OCI-M2 (cell line): ENCODE measurements around the gene AIFM3.

Experiments used
- DNase-seq: peaks from one replicate; lab custom pipeline; 2025; ENCODE audit not compliant: unreplicated experiment; lab: John Stamatoyannopoulos, UW

Gene AIFM3

GRCh38 chr22:21022955-21023614, 56.0 kb downstream of the AIFM3 start:
- no peak for DNase-seq

GRCh38 chr22:21025266-21025665, 58.2 kb downstream of the AIFM3 start:
- DNase-seq: no peak

- no peak for DNase-seq
Observed at GRCh38 chr22:21025763-21026755, 59.0 kb downstream of the AIFM3 start.

GRCh38 chr22:21026783-21027692, 60.0 kb downstream of the AIFM3 start:
- no peak for DNase-seq

GRCh38 chr22:21028277-21029251, 61.5 kb downstream of the AIFM3 start:
- no peak for DNase-seq

- DNase-seq: no peak
Observed at GRCh38 chr22:21029486-21030025, 62.5 kb downstream of the AIFM3 start.

- no peak for DNase-seq
Observed at GRCh38 chr22:21030032-21030431, 63.0 kb downstream of the AIFM3 start.
